Mucosa of rectum (tissue), 2 donors: ENCODE measurements around the gene KSR1.

Experiments
- H3K27ac ChIP-seq, 2 donors: one replicate each; pipeline ENCODE4 v1.7.0; 2013; ENCODE audit warnings: inconsistent platforms in 2 of 2, low read depth in 2 of 2, low read length in 2 of 2
- H3K27me3 ChIP-seq, 2 donors: one replicate each; pipeline ENCODE4 v1.7.0; 2013; ENCODE audit warnings: low read length in 2 of 2; ENCODE audit not compliant: control insufficient read depth in 2 of 2, insufficient read depth in 2 of 2
- H3K36me3 ChIP-seq, 2 donors: one replicate each; pipeline ENCODE4 v1.7.0; 2013; ENCODE audit warnings: low read length in 2 of 2; ENCODE audit not compliant: control insufficient read depth in 2 of 2, insufficient read depth in 2 of 2
- H3K4me1 ChIP-seq, 2 donors: one replicate each; pipeline ENCODE4 v1.7.0; 2013; ENCODE audit warnings: low read length in 2 of 2, mild to moderate bottlenecking in 1 of 2; ENCODE audit not compliant: control insufficient read depth in 2 of 2, insufficient read depth in 2 of 2
- H3K4me3 ChIP-seq, 2 donors: one replicate each; pipeline ENCODE4 v1.7.0; 2013; ENCODE audit warnings: low read length in 2 of 2
- H3K9ac ChIP-seq, 2 donors: one replicate each; pipeline ENCODE4 v1.7.0; 2013; ENCODE audit warnings: low read length in 2 of 2, low read depth in 1 of 2, mild to moderate bottlenecking in 1 of 2
- H3K9me3 ChIP-seq, 2 donors: one replicate each; pipeline ENCODE4 v1.7.0; 2013; ENCODE audit warnings: low read length in 2 of 2; ENCODE audit not compliant: control insufficient read depth in 2 of 2
- donor health status: healthy.
- donor health status: Normal muscosa, but diverticular disease.

KSR1 gene

GRCh38 chr17:27596566-27597187 lies 140.4 kb downstream of the KSR1 start:
- H3K9me3 ChIP-seq: no peaks in the 10 kb centered on the region
- H3K9ac ChIP-seq: no peak overlapping the region
- H3K27me3 ChIP-seq: no peaks in the 10 kb centered on the region
- no peak overlapping the region for H3K4me3 ChIP-seq
- no peak overlapping the region for H3K27ac ChIP-seq
- H3K36me3 ChIP-seq: peaks cover 0 to 14% of the 10 kb centered on the region in 2 donors
- peaks cover 0 to 3% of the 10 kb centered on the region in 2 donors for H3K4me1 ChIP-seq

GRCh38 chr17:27597188-27597580 lies 140.9 kb downstream of the KSR1 start:
- H3K36me3 ChIP-seq: peaks cover 0 to 14% of the 10 kb centered on the region in 2 donors
- no peak overlapping the region for H3K9ac ChIP-seq
- H3K4me3 ChIP-seq: no peak overlapping the region
- H3K27ac ChIP-seq: no peak overlapping the region
- no peaks in the 10 kb centered on the region for H3K9me3 ChIP-seq
- H3K4me1 ChIP-seq: peaks cover 0 to 3% of the 10 kb centered on the region in 2 donors
- no peaks in the 10 kb centered on the region for H3K27me3 ChIP-seq

GRCh38 chr17:27597783-27598320 lies 141.6 kb downstream of the KSR1 start:
- Histone ChIP-seq H3K9ac (no peak overlapping the region), H3K36me3 (peaks cover 0 to 10% of the 10 kb centered on the region in 2 donors), H3K27me3 (no peaks in the 10 kb centered on the region), H3K27ac (no peak overlapping the region), H3K4me3 (no peak overlapping the region), H3K4me1 (peaks cover 0 to 3% of the 10 kb centered on the region in 2 donors), H3K9me3 (no peaks in the 10 kb centered on the region)

GRCh38 chr17:27598337-27599050 lies 142.2 kb downstream of the KSR1 start:
- no peaks in the 10 kb centered on the region for H3K9me3 ChIP-seq
- H3K9ac ChIP-seq: no peak overlapping the region
- H3K27me3 ChIP-seq: no peaks in the 10 kb centered on the region
- H3K27ac ChIP-seq: no peak overlapping the region
- peaks cover 0 to 10% of the 10 kb centered on the region in 2 donors for H3K36me3 ChIP-seq
- peaks cover 0 to 6% of the 10 kb centered on the region in 2 donors for H3K4me1 ChIP-seq
- no peak overlapping the region for H3K4me3 ChIP-seq

- Histone ChIP-seq H3K27me3 (no peaks in the 10 kb centered on the region), H3K9ac (no peak overlapping the region), H3K4me3 (no peak overlapping the region), H3K9me3 (no peaks in the 10 kb centered on the region), H3K4me1 (peaks cover 4 to 14% of the 10 kb centered on the region in 2 donors), H3K36me3 (peaks cover 4 to 18% of the 10 kb centered on the region in 2 donors), H3K27ac (no peak overlapping the region)
These were observed 144.2 kb downstream of the KSR1 start for GRCh38 chr17:27600471-27600870.

GRCh38 chr17:27601069-27601974 lies 145.1 kb downstream of the KSR1 start:
- H3K27me3 ChIP-seq: no peaks in the 10 kb centered on the region
- no peak overlapping the region for H3K9ac ChIP-seq
- no peaks in the 10 kb centered on the region for H3K9me3 ChIP-seq
- H3K4me1 ChIP-seq: peaks cover 4 to 14% of the 10 kb centered on the region in 2 donors
- H3K36me3 ChIP-seq: peaks cover 4 to 26% of the 10 kb centered on the region in 2 donors
- H3K27ac ChIP-seq: no peak overlapping the region
- H3K4me3 ChIP-seq: no peak overlapping the region

GRCh38 chr17:27601975-27602302 lies 145.7 kb downstream of the KSR1 start:
- peaks cover 4 to 26% of the 10 kb centered on the region in 2 donors for H3K36me3 ChIP-seq
- no peaks in the 10 kb centered on the region for H3K9me3 ChIP-seq
- no peaks in the 10 kb centered on the region for H3K27me3 ChIP-seq
- H3K4me1 ChIP-seq: peaks cover 4 to 14% of the 10 kb centered on the region in 2 donors
- H3K27ac ChIP-seq: no peak overlapping the region
- no peak overlapping the region for H3K4me3 ChIP-seq
- no peak overlapping the region for H3K9ac ChIP-seq

- H3K4me3 ChIP-seq: no peak overlapping the region
- H3K27ac ChIP-seq: no peak overlapping the region
- H3K9ac ChIP-seq: no peak overlapping the region
- peaks cover 4 to 14% of the 10 kb centered on the region in 2 donors for H3K4me1 ChIP-seq
- H3K36me3 ChIP-seq: peaks cover 7 to 27% of the 10 kb centered on the region in 2 donors
- H3K9me3 ChIP-seq: no peaks in the 10 kb centered on the region
- H3K27me3 ChIP-seq: no peaks in the 10 kb centered on the region
These were observed 146.6 kb downstream of the KSR1 start for GRCh38 chr17:27602721-27603420.

- H3K9ac ChIP-seq: no peak overlapping the region
- H3K4me1 ChIP-seq: peaks cover 4 to 14% of the 10 kb centered on the region in 2 donors
- H3K4me3 ChIP-seq: no peak overlapping the region
- no peak overlapping the region for H3K27ac ChIP-seq
- peaks cover 9 to 28% of the 10 kb centered on the region in 2 donors for H3K36me3 ChIP-seq
- H3K9me3 ChIP-seq: no peaks in the 10 kb centered on the region
- no peaks in the 10 kb centered on the region for H3K27me3 ChIP-seq
These were observed 147.1 kb downstream of the KSR1 start for GRCh38 chr17:27603421-27603770.
